Measurements from ENCODE around the gene PRKCA.
"Not testable (repeated sequence)": the region's sequence is repeated elsewhere in the genome, so short reads cannot be mapped to it uniquely, and the experiment has no call there.

The PRKCA gene

GRCh38 chr17:66387392-66387981 lies 85.1 kb downstream of the PRKCA start:
- DNase-seq: no peak

- no peak for DNase-seq
Observed at GRCh38 chr17:66392783-66393437, 90.5 kb downstream of the PRKCA start.

GRCh38 chr17:66395961-66396360 lies 93.5 kb downstream of the PRKCA start:
- no peak for DNase-seq

GRCh38 chr17:66397486-66397885 lies 95.1 kb downstream of the PRKCA start:
- DNase-seq: no peak

GRCh38 chr17:66398059-66398458 lies 95.6 kb downstream of the PRKCA start:
- no peak for DNase-seq

GRCh38 chr17:66398617-66399016 lies 96.2 kb downstream of the PRKCA start:
- DNase-seq: no peak

- no peak for DNase-seq
Observed at GRCh38 chr17:66399441-66399840, 97.0 kb downstream of the PRKCA start.

GRCh38 chr17:66400041-66400688 lies 97.8 kb downstream of the PRKCA start:
- not testable (repeated sequence) for DNase-seq

GRCh38 chr17:66400698-66401097 lies 98.3 kb downstream of the PRKCA start:
- no peak for DNase-seq

GRCh38 chr17:66401364-66401763 lies 99.0 kb downstream of the PRKCA start:
- no peak for DNase-seq

- no peak for DNase-seq
Observed at GRCh38 chr17:66403846-66404556, 101.6 kb downstream of the PRKCA start.

GRCh38 chr17:66405836-66406677 lies 103.6 kb downstream of the PRKCA start:
- no peak for DNase-seq

- DNase-seq: no peak
Observed at GRCh38 chr17:66406701-66407644, 104.6 kb downstream of the PRKCA start.

GRCh38 chr17:66407864-66408263 lies 105.5 kb downstream of the PRKCA start:
- DNase-seq: no peak

GRCh38 chr17:66411520-66411919 lies 109.1 kb downstream of the PRKCA start:
- no peak for DNase-seq

GRCh38 chr17:66412857-66413558 lies 110.6 kb downstream of the PRKCA start:
- DNase-seq: no peak

GRCh38 chr17:66413559-66414520 lies 111.4 kb downstream of the PRKCA start:
- no peak for DNase-seq

GRCh38 chr17:66414561-66415175 lies 112.3 kb downstream of the PRKCA start:
- DNase-seq: no peak
